ENCODE measurements around the gene OPRM1. TPM values are rescaled to one million over a fixed set of nuclear protein-coding genes. Genes with fewer than 3 reads are reported as not detected.

Gene OPRM1
- total and polyA plus RNA-seq, 4 donors, result not detected

- no peak for TF ChIP-seq HNF4A (conservative IDR thresholded peaks at IDR 0.05)
- no peak for TF ChIP-seq GABPA (IDR thresholded peaks at IDR 0.05 in 1 of 2, conservative IDR thresholded peaks at IDR 0.05 in 1 of 2)
- TF ChIP-seq RXRA (IDR thresholded peaks at IDR 0.05), result no peak
- no peak for TF ChIP-seq HNF4G (IDR thresholded peaks at IDR 0.05)
- TF ChIP-seq, protein P1, sequence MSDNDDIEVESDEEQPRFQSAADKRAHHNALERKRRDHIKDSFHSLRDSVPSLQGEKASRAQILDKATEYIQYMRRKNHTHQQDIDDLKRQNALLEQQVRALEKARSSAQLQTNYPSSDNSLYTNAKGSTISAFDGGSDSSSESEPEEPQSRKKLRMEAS (IDR thresholded peaks at IDR 0.05), result no peak
- no peak for TF ChIP-seq JUND (IDR thresholded peaks at IDR 0.05)
- TF ChIP-seq, protein P2, sequence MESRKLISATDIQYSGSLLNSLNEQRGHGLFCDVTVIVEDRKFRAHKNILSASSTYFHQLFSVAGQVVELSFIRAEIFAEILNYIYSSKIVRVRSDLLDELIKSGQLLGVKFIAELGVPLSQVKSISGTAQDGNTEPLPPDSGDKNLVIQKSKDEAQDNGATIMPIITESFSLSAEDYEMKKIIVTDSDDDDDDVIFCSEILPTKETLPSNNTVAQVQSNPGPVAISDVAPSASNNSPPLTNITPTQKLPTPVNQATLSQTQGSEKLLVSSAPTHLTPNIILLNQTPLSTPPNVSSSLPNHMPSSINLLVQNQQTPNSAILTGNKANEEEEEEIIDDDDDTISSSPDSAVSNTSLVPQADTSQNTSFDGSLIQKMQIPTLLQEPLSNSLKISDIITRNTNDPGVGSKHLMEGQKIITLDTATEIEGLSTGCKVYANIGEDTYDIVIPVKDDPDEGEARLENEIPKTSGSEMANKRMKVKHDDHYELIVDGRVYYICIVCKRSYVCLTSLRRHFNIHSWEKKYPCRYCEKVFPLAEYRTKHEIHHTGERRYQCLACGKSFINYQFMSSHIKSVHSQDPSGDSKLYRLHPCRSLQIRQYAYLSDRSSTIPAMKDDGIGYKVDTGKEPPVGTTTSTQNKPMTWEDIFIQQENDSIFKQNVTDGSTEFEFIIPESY (IDR thresholded peaks at IDR 0.05), result no peak
- no peak for TF ChIP-seq REST (IDR thresholded peaks at IDR 0.05)
- no peak for TF ChIP-seq TAF1 (conservative IDR thresholded peaks at IDR 0.05)
- TF ChIP-seq NR2F2 (IDR thresholded peaks at IDR 0.05), result no peak
- TF ChIP-seq SP1 (IDR thresholded peaks at IDR 0.05), result no peak
- TF ChIP-seq FOXA2 (IDR thresholded peaks at IDR 0.05), result no peak
- no peak for TF ChIP-seq EGR1 (IDR thresholded peaks at IDR 0.05; ENCODE audit: low read depth in 2 of 2)
- TF ChIP-seq YY1 (IDR thresholded peaks at IDR 0.05), result no peak
- no peak for TF ChIP-seq FOXA1 (IDR thresholded peaks at IDR 0.05)
- no peak for TF ChIP-seq RAD21 (IDR thresholded peaks at IDR 0.05)
- TF ChIP-seq, protein P3, sequence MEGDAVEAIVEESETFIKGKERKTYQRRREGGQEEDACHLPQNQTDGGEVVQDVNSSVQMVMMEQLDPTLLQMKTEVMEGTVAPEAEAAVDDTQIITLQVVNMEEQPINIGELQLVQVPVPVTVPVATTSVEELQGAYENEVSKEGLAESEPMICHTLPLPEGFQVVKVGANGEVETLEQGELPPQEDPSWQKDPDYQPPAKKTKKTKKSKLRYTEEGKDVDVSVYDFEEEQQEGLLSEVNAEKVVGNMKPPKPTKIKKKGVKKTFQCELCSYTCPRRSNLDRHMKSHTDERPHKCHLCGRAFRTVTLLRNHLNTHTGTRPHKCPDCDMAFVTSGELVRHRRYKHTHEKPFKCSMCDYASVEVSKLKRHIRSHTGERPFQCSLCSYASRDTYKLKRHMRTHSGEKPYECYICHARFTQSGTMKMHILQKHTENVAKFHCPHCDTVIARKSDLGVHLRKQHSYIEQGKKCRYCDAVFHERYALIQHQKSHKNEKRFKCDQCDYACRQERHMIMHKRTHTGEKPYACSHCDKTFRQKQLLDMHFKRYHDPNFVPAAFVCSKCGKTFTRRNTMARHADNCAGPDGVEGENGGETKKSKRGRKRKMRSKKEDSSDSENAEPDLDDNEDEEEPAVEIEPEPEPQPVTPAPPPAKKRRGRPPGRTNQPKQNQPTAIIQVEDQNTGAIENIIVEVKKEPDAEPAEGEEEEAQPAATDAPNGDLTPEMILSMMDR (IDR thresholded peaks at IDR 0.05; ENCODE audit: low read depth, low read length, missing input control), result no peak
- H3K27ac ChIP-seq (ENCODE audit: low read depth in 1 of 2, low read length in 2 of 2), result no peak overlapping the region
- H3K4me1 ChIP-seq (ENCODE audit: control insufficient read depth in 4 of 4, insufficient read depth in 4 of 4, low read length in 3 of 4), result peaks cover 0 to 3% (median 0%) of the 10 kb centered on the region in 4 donors
- H3K9me3 ChIP-seq (ENCODE audit: control insufficient read depth in 4 of 4, low read length in 3 of 4), result no peaks in the 10 kb centered on the region
- H3K4me3 ChIP-seq (ENCODE audit: low read depth in 1 of 3, low read length in 3 of 3), result no peak overlapping the region
- no peaks in the 10 kb centered on the region for H3K36me3 ChIP-seq (ENCODE audit: control insufficient read depth in 4 of 4, insufficient read depth in 3 of 4, low read depth in 1 of 4, low read length in 3 of 4)
- DNase-seq (ENCODE audit: low spot score), result no peak
- no peak overlapping the region for H3K9ac ChIP-seq (ENCODE audit: low read depth in 1 of 2, low read length in 2 of 2)
- 78% methylated on average over 7 of the region's 7 CpGs for WGBS
- H3K27me3 ChIP-seq (ENCODE audit: control insufficient read depth in 4 of 4, insufficient read depth in 4 of 4, low read length in 3 of 4), result no peaks in the 10 kb centered on the region
These were observed 193.2 kb downstream of the OPRM1 start for GRCh38 chr6:154232013-154232910.

All from liver (tissue), 9 donors.